HEK293 (cell line): Measurements from ENCODE around the gene COPA.

Source experiments
- CTCF ChIA-PET: fragments of 350-600 bp; formaldehyde crosslinking; extraction: SDS; loops from one replicate; lab custom pipeline; 2021; ENCODE audit warnings: antibody characterized with exemption; lab: Yijun Ruan, JAX
- POLR2A ChIA-PET: fragments of 300-600 bp; formaldehyde crosslinking; extraction: SDS; loops from one replicate; lab custom pipeline; 2020; ENCODE audit warnings: antibody characterized with exemption, inconsistent platforms; lab: Yijun Ruan, JAX
- H3K27ac ChIP-seq: fragments of 200-500 bp; sonication (Bioruptor generic); 2 replicates; pipeline ENCODE4 v1.5.1; 2014; ENCODE audit warnings: low read depth, low read length, control low read depth, inconsistent platforms; ENCODE audit errors: extremely low read depth
- H3K36me3 ChIP-seq, 2 experiments: fragments of 200-500 bp in 1 of 2; sonication (Bioruptor generic) in 1 of 2; 1 replicate in 1 of 2; 2 replicates in 1 of 2; pipeline ENCODE4 v1.5.1; 2014 to 2017; ENCODE audit warnings: inconsistent platforms in 2 of 2, low read length in 2 of 2; ENCODE audit not compliant: control insufficient read depth in 2 of 2, insufficient read depth in 1 of 2
- H3K4me1 ChIP-seq: fragments of 200-500 bp; sonication (Bioruptor generic); 2 replicates; pipeline ENCODE4 v1.5.1; 2014; ENCODE audit warnings: mild to moderate bottlenecking, low read length, inconsistent platforms; ENCODE audit not compliant: control insufficient read depth, insufficient read depth
- H3K4me3 ChIP-seq: 2 replicates; pipeline ENCODE4 v1.5.1; 2011; ENCODE audit warnings: low read depth, mild to moderate bottlenecking, control low read depth, low read length, moderate library complexity
- H3K9me3 ChIP-seq: fragments of 200-500 bp; sonication (Bioruptor generic); 2 replicates; pipeline ENCODE4 v1.5.1; 2014; ENCODE audit warnings: low read depth, low read length, inconsistent platforms; ENCODE audit not compliant: control insufficient read depth, insufficient read depth
- GFI1B ChIP-seq: fragments of 450-650 bp; formaldehyde crosslinking; IDR thresholded peaks from 2 replicates; pipeline ENCODE4 v1.5.1; 2016; ENCODE audit warnings: missing biosample characterization, missing genetic modification characterization
- HOXC10 ChIP-seq: sonication (generic); formaldehyde crosslinking; IDR thresholded peaks from 2 replicates; pipeline ENCODE4 v1.8.1; 2023; ENCODE audit warnings: mild to moderate bottlenecking, missing genetic modification reagents
- KLF9 ChIP-seq: fragments of 450-650 bp; formaldehyde crosslinking; IDR thresholded peaks from 2 replicates; pipeline ENCODE4 v1.5.1; 2016; ENCODE audit warnings: missing biosample characterization, missing genetic modification characterization, low read depth
- YY2 ChIP-seq: fragments of 450-650 bp; formaldehyde crosslinking; IDR thresholded peaks from 2 replicates; pipeline ENCODE4 v1.5.1; 2016; ENCODE audit warnings: missing biosample characterization, missing genetic modification characterization
- ZBTB17 ChIP-seq: fragments of 450-650 bp; formaldehyde crosslinking; IDR thresholded peaks from 2 replicates; pipeline ENCODE4 v1.5.1; 2016; ENCODE audit warnings: missing biosample characterization, missing genetic modification characterization
- ZNF140 ChIP-seq: fragments of 450-650 bp; formaldehyde crosslinking; IDR thresholded peaks from 2 replicates; pipeline ENCODE4 v1.5.1; 2016; ENCODE audit warnings: missing biosample characterization, missing genetic modification characterization
- ZNF157 ChIP-seq: fragments of 450-650 bp; formaldehyde crosslinking; IDR thresholded peaks from 2 replicates; pipeline ENCODE4 v1.5.1; 2016; ENCODE audit warnings: missing biosample characterization, missing genetic modification characterization
- ZNF211 ChIP-seq: fragments of 450-650 bp; formaldehyde crosslinking; IDR thresholded peaks from 2 replicates; pipeline ENCODE4 v1.5.1; 2016; ENCODE audit warnings: low read depth, missing biosample characterization, missing genetic modification characterization
- ZNF266 ChIP-seq: fragments of 450-650 bp; formaldehyde crosslinking; IDR thresholded peaks from 2 replicates; pipeline ENCODE4 v1.5.1; 2016; ENCODE audit warnings: missing biosample characterization, missing genetic modification characterization, low read depth
- ZNF48 ChIP-seq: fragments of 450-650 bp; formaldehyde crosslinking; IDR thresholded peaks from 2 replicates; pipeline ENCODE4 v1.5.1; 2016; ENCODE audit warnings: missing biosample characterization, missing genetic modification characterization
- ZNF561 ChIP-seq: fragments of 450-650 bp; IDR thresholded peaks from 2 replicates; pipeline ENCODE4 v1.5.1; 2018; ENCODE audit warnings: missing biosample characterization, missing genetic modification characterization, borderline replicate concordance
- ZNF626 ChIP-seq: fragments of 450-650 bp; sonication (Bioruptor Pico); formaldehyde crosslinking; IDR thresholded peaks from 2 replicates; pipeline ENCODE4 v1.5.1; 2018; ENCODE audit warnings: missing biosample characterization, missing genetic modification characterization, inconsistent platforms
- ZNF701 ChIP-seq: fragments of 450-650 bp; formaldehyde crosslinking; IDR thresholded peaks from 2 replicates; pipeline ENCODE4 v1.5.1; 2016; ENCODE audit warnings: missing biosample characterization, missing genetic modification characterization
- ZNF777 ChIP-seq: fragments of 450-650 bp; formaldehyde crosslinking; IDR thresholded peaks from 2 replicates; pipeline ENCODE4 v1.5.1; 2017; ENCODE audit warnings: missing biosample characterization, missing genetic modification characterization, borderline replicate concordance
- ZNF791 ChIP-seq: fragments of 450-650 bp; formaldehyde crosslinking; IDR thresholded peaks from 2 replicates; pipeline ENCODE4 v1.5.1; 2016; ENCODE audit warnings: missing biosample characterization, missing genetic modification characterization
- ZNF843 ChIP-seq: fragments of 450-650 bp; formaldehyde crosslinking; IDR thresholded peaks from 2 replicates; pipeline ENCODE4 v1.5.1; 2016; ENCODE audit warnings: missing biosample characterization, missing genetic modification characterization
- ZSCAN23 ChIP-seq: fragments of 450-650 bp; formaldehyde crosslinking; IDR thresholded peaks from 2 replicates; pipeline ENCODE4 v1.5.1; 2016; ENCODE audit warnings: missing biosample characterization, missing genetic modification characterization
- TF ChIP-seq, protein P1 (sequence below): fragments of 450-650 bp; formaldehyde crosslinking; IDR thresholded peaks from 2 replicates; pipeline ENCODE4 v1.5.1; 2016; ENCODE audit warnings: missing biosample characterization, missing genetic modification characterization, borderline replicate concordance
- TF ChIP-seq, protein P2 (sequence below): fragments of 450-650 bp; formaldehyde crosslinking; IDR thresholded peaks from 2 replicates; pipeline ENCODE4 v1.5.1; 2016; ENCODE audit warnings: missing biosample characterization, missing genetic modification characterization
- TF ChIP-seq, protein P3 (sequence below): fragments of 450-650 bp; formaldehyde crosslinking; IDR thresholded peaks from 2 replicates; pipeline ENCODE4 v1.5.1; 2017; ENCODE audit warnings: missing biosample characterization, missing genetic modification characterization
- TF ChIP-seq, protein P4 (sequence below): fragments of 450-650 bp; formaldehyde crosslinking; IDR thresholded peaks from 2 replicates; pipeline ENCODE4 v1.5.1; 2016; ENCODE audit warnings: missing biosample characterization, missing genetic modification characterization
- TF ChIP-seq, protein P5 (sequence below): fragments of 450-650 bp; formaldehyde crosslinking; IDR thresholded peaks from 2 replicates; pipeline ENCODE4 v1.5.1; 2016; ENCODE audit warnings: missing biosample characterization, missing genetic modification characterization
- TF ChIP-seq, protein P6 (sequence below): fragments of 450-650 bp; formaldehyde crosslinking; IDR thresholded peaks from 2 replicates; pipeline ENCODE4 v1.5.1; 2016; ENCODE audit warnings: missing biosample characterization, missing genetic modification characterization

COPA gene

DNA sequence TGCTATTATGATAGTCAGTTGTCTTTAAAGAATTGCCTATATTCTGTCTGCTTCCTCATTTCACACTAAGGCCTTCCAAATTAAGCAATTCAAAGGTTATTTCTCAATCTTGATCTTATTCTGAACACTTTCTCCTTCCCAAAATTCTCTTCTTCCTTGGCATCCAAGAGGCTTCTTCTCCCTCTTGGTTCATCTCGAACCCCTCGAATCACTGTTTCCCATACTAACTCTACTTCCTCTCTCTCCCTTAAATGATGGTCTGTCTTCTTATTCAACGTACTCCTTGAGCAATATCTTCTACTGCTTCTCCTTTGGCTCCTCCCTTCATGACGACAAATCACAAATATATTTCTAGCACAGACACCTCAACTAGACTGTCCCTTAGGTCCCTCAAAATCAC, 4.5 kb downstream of the COPA start (continued):
- TF ChIP-seq, protein P1, sequence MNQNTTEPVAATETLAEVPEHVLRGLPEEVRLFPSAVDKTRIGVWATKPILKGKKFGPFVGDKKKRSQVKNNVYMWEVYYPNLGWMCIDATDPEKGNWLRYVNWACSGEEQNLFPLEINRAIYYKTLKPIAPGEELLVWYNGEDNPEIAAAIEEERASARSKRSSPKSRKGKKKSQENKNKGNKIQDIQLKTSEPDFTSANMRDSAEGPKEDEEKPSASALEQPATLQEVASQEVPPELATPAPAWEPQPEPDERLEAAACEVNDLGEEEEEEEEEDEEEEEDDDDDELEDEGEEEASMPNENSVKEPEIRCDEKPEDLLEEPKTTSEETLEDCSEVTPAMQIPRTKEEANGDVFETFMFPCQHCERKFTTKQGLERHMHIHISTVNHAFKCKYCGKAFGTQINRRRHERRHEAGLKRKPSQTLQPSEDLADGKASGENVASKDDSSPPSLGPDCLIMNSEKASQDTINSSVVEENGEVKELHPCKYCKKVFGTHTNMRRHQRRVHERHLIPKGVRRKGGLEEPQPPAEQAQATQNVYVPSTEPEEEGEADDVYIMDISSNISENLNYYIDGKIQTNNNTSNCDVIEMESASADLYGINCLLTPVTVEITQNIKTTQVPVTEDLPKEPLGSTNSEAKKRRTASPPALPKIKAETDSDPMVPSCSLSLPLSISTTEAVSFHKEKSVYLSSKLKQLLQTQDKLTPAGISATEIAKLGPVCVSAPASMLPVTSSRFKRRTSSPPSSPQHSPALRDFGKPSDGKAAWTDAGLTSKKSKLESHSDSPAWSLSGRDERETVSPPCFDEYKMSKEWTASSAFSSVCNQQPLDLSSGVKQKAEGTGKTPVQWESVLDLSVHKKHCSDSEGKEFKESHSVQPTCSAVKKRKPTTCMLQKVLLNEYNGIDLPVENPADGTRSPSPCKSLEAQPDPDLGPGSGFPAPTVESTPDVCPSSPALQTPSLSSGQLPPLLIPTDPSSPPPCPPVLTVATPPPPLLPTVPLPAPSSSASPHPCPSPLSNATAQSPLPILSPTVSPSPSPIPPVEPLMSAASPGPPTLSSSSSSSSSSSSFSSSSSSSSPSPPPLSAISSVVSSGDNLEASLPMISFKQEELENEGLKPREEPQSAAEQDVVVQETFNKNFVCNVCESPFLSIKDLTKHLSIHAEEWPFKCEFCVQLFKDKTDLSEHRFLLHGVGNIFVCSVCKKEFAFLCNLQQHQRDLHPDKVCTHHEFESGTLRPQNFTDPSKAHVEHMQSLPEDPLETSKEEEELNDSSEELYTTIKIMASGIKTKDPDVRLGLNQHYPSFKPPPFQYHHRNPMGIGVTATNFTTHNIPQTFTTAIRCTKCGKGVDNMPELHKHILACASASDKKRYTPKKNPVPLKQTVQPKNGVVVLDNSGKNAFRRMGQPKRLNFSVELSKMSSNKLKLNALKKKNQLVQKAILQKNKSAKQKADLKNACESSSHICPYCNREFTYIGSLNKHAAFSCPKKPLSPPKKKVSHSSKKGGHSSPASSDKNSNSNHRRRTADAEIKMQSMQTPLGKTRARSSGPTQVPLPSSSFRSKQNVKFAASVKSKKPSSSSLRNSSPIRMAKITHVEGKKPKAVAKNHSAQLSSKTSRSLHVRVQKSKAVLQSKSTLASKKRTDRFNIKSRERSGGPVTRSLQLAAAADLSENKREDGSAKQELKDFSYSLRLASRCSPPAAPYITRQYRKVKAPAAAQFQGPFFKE: no peak
- TF ChIP-seq ZSCAN23 (tag by site-specific recombination) (no peak), ZNF140 (tag by site-specific recombination) (no peak)

DNA sequence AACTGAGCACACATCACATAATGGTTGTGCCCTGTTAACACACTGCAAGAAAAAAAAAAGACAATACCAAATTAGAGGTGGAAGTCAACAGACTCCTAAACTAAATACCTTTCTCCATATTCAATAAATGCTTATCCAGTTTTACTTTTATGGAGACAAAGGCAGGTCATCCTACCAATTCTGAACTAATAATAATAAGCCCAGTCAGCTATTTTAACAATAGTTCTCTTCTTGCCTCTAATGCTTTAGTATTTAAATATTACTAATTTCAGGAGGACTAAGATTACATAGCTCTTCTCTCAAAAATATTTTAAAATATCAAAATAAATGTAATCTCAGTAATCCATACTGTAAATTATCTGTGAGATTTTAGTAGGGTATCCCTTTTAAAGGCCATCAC, 10.5 kb downstream of the COPA start:
- H3K9me3 ChIP-seq: no peaks in the 10 kb centered on the region
- H3K4me1 ChIP-seq: no peaks in the 10 kb centered on the region
- H3K27ac ChIP-seq: no peak overlapping the region
- H3K36me3 ChIP-seq: peaks cover 64 to 90% of the 10 kb centered on the region in 2 experiments
- H3K4me3 ChIP-seq: no peak overlapping the region
- ChIA-PET POLR2A (no interaction called here), CTCF (interaction anchor here (0.5 to 2.6 kb wide), 8 partner anchors 8 to 247 kb away, joined by 3 to 15 read pairs (median 4); partner anchors contain the start of gene PEX19)
- TF ChIP-seq, protein P2, sequence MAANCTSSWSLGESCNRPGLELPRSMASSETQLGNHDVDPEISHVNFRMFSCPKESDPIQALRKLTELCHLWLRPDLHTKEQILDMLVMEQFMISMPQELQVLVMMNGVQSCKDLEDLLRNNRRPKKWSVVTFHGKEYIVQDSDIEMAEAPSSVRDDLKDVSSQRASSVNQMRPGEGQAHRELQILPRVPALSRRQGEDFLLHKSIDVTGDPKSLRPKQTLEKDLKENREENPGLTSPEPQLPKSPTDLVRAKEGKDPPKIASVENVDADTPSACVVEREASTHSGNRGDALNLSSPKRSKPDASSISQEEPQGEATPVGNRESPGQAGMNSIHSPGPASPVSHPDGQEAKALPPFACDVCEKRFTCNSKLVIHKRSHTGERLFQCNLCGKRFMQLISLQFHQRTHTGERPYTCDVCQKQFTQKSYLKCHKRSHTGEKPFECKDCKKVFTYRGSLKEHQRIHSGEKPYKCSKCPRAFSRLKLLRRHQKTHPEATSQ (tag by site-specific recombination): no peak
- TF ChIP-seq ZNF626 (no peak), ZNF777 (tag by site-specific recombination) (no peak), ZNF791 (tag by site-specific recombination) (no peak), YY2 (tag by site-specific recombination) (no peak), ZNF701 (tag by site-specific recombination) (no peak), HOXC10 (CRISPR knock-in tag) (no peak), ZNF561 (no peak), ZBTB17 (tag by site-specific recombination) (no peak), ZNF48 (no peak), ZNF843 (no peak), ZNF157 (tag by site-specific recombination) (no peak), ZNF211 (tag by site-specific recombination) (no peak), GFI1B (tag by site-specific recombination) (no peak), KLF9 (no peak), ZNF266 (no peak)
- TF ChIP-seq, protein P3, sequence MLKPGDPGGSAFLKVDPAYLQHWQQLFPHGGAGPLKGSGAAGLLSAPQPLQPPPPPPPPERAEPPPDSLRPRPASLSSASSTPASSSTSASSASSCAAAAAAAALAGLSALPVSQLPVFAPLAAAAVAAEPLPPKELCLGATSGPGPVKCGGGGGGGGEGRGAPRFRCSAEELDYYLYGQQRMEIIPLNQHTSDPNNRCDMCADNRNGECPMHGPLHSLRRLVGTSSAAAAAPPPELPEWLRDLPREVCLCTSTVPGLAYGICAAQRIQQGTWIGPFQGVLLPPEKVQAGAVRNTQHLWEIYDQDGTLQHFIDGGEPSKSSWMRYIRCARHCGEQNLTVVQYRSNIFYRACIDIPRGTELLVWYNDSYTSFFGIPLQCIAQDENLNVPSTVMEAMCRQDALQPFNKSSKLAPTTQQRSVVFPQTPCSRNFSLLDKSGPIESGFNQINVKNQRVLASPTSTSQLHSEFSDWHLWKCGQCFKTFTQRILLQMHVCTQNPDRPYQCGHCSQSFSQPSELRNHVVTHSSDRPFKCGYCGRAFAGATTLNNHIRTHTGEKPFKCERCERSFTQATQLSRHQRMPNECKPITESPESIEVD (tag by site-specific recombination): no peak
- TF ChIP-seq, protein P4, sequence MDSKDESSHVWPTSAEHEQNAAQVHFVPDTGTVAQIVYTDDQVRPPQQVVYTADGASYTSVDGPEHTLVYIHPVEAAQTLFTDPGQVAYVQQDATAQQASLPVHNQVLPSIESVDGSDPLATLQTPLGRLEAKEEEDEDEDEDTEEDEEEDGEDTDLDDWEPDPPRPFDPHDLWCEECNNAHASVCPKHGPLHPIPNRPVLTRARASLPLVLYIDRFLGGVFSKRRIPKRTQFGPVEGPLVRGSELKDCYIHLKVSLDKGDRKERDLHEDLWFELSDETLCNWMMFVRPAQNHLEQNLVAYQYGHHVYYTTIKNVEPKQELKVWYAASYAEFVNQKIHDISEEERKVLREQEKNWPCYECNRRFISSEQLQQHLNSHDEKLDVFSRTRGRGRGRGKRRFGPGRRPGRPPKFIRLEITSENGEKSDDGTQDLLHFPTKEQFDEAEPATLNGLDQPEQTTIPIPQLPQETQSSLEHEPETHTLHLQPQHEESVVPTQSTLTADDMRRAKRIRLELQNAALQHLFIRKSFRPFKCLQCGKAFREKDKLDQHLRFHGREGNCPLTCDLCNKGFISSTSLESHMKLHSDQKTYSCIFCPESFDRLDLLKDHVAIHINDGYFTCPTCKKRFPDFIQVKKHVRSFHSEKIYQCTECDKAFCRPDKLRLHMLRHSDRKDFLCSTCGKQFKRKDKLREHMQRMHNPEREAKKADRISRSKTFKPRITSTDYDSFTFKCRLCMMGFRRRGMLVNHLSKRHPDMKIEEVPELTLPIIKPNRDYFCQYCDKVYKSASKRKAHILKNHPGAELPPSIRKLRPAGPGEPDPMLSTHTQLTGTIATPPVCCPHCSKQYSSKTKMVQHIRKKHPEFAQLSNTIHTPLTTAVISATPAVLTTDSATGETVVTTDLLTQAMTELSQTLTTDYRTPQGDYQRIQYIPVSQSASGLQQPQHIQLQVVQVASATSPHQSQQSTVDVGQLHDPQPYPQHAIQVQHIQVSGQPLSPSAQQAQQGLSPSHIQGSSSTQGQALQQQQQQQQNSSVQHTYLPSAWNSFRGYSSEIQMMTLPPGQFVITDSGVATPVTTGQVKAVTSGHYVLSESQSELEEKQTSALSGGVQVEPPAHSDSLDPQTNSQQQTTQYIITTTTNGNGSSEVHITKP (tag by site-specific recombination): no peak
- TF ChIP-seq, protein P5, sequence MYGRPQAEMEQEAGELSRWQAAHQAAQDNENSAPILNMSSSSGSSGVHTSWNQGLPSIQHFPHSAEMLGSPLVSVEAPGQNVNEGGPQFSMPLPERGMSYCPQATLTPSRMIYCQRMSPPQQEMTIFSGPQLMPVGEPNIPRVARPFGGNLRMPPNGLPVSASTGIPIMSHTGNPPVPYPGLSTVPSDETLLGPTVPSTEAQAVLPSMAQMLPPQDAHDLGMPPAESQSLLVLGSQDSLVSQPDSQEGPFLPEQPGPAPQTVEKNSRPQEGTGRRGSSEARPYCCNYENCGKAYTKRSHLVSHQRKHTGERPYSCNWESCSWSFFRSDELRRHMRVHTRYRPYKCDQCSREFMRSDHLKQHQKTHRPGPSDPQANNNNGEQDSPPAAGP (tag by site-specific recombination): no peak
- TF ChIP-seq, protein P6, sequence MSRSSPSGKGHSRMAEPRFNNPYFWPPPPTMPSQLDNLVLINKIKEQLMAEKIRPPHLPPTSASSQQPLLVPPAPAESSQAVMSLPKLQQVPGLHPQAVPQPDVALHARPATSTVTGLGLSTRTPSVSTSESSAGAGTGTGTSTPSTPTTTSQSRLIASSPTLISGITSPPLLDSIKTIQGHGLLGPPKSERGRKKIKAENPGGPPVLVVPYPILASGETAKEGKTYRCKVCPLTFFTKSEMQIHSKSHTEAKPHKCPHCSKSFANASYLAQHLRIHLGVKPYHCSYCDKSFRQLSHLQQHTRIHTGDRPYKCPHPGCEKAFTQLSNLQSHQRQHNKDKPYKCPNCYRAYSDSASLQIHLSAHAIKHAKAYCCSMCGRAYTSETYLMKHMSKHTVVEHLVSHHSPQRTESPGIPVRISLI (tag by site-specific recombination): no peak
